Immature natural killer cell (primary cell): ENCODE results near the gene TRAPPC6A. TPM values are rescaled to one million over a fixed set of nuclear protein-coding genes. Genes with fewer than 3 reads are reported as not detected.

Source experiments
- DNase-seq, 3 donors: peaks; one replicate each; pipeline ENCODE4 v3.0.0; 2022; ENCODE audit warnings: mixed read lengths in 1 of 3
- H3K27ac Mint-ChIP-seq, 6 donors: one replicate each; pipeline ENCODE4 v1.8.0; 2020; ENCODE audit warnings: mixed read lengths in 6 of 6, mild to moderate bottlenecking in 5 of 6, inconsistent platforms in 4 of 6, moderate library complexity in 3 of 6
- H3K27me3 Mint-ChIP-seq, 3 donors: one replicate each; pipeline ENCODE4 v1.8.0; 2020 to 2021; ENCODE audit warnings: low read depth in 3 of 3, mild to moderate bottlenecking in 3 of 3, mixed read lengths in 3 of 3, moderate library complexity in 3 of 3, inconsistent platforms in 1 of 3
- H3K36me3 Mint-ChIP-seq, 3 donors: one replicate each; pipeline ENCODE4 v1.8.0; 2020; ENCODE audit warnings: mixed read lengths in 3 of 3, inconsistent platforms in 2 of 3, mild to moderate bottlenecking in 2 of 3
- H3K4me1 Mint-ChIP-seq, 2 donors: one replicate each; pipeline ENCODE4 v1.8.0; 2020; ENCODE audit warnings: inconsistent platforms in 2 of 2, mild to moderate bottlenecking in 2 of 2, mixed read lengths in 2 of 2, moderate library complexity in 1 of 2
- H3K4me3 Mint-ChIP-seq, 5 donors: one replicate each; pipeline ENCODE4 v1.8.0; 2020; ENCODE audit warnings: mild to moderate bottlenecking in 5 of 5, mixed read lengths in 5 of 5, inconsistent platforms in 3 of 5, moderate library complexity in 3 of 5
- H3K9me3 Mint-ChIP-seq, 6 donors: one replicate each; pipeline ENCODE4 v1.8.0; 2020; ENCODE audit warnings: mild to moderate bottlenecking in 6 of 6, mixed read lengths in 6 of 6, inconsistent platforms in 4 of 6, moderate library complexity in 3 of 6
- polyA plus RNA-seq, 3 donors: library from polyadenylated mRNA; unstranded; fragments of 300-500 nt; fragmentation: Illumina TruSeq; gene quantifications; one replicate each; pipeline ENCODE4 v1.2.3, GENCODE V29; 2021

Gene TRAPPC6A
- polyA plus RNA-seq, 3 donors from 2014 or later = 132 to 193 (median 166) TPM

DNA sequence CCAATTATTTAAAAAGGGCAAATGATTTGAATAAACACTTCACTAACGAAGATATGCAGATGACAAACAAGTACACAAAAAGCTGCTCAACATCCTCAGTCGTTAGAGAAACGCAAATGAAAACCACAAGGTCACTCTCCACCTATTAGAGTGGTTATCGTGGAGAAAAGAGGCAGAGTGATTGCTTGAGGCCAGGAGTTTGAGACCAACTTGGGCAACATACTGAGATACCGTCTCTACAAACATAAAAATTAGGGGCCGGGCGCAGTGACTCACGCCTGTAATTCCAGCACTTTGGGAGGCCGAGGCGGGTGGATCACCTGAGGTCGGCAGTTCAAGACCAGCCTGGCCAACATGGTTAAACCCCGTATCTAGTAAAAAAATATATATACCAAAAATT lies 27.8 kb upstream of the TRAPPC6A start:
- no peak for DNase-seq
- H3K9me3 Mint-ChIP-seq = no peaks in the 10 kb centered on the region

GRCh38 chr19:45202637-45203036 lies 24.6 kb upstream of the TRAPPC6A start:
- Mint-ChIP-seq H3K27me3 (peaks cover 0 to 2% (median 0%) of the 10 kb centered on the region in 3 donors), H3K36me3 (no peaks in the 10 kb centered on the region), H3K4me1 (no peaks in the 10 kb centered on the region), H3K27ac (no peak overlapping the region), H3K4me3 (no peak overlapping the region), H3K9me3 (no peaks in the 10 kb centered on the region)
- DNase-seq = no peak

More for the DNA sequence above, 27.8 kb upstream of the TRAPPC6A start:
- Mint-ChIP-seq H3K36me3 (peaks cover 0 to 4% (median 0%) of the 10 kb centered on the region in 3 donors), H3K4me1 (peaks cover 4 to 6% of the 10 kb centered on the region in 2 donors), H3K27me3 (peaks cover 0 to 2% (median 0%) of the 10 kb centered on the region in 3 donors), H3K4me3 (no peak overlapping the region), H3K27ac (no peak overlapping the region)

- Mint-ChIP-seq H3K27me3 (no peaks in the 10 kb centered on the region), H3K4me1 (no peaks in the 10 kb centered on the region), H3K36me3 (no peaks in the 10 kb centered on the region), H3K9me3 (no peaks in the 10 kb centered on the region), H3K27ac (peak overlapping the region in 1 of 6 donors; percentile 22), H3K4me3 (no peak overlapping the region)
- DNase-seq = no peak
Observed at GRCh38 chr19:45200568-45200967, 22.5 kb upstream of the TRAPPC6A start.

GRCh38 chr19:45195764-45196163 lies 17.7 kb upstream of the TRAPPC6A start:
- no peaks in the 10 kb centered on the region for H3K4me1 Mint-ChIP-seq
- H3K27ac Mint-ChIP-seq = no peak overlapping the region
- no peaks in the 10 kb centered on the region for H3K9me3 Mint-ChIP-seq
- no peaks in the 10 kb centered on the region for H3K27me3 Mint-ChIP-seq
- DNase-seq = no peak
- no peak overlapping the region for H3K4me3 Mint-ChIP-seq
- peaks cover 0 to 4% (median 0%) of the 10 kb centered on the region in 3 donors for H3K36me3 Mint-ChIP-seq

GRCh38 chr19:45191375-45191774 lies 13.3 kb upstream of the TRAPPC6A start:
- no peak for DNase-seq
- Mint-ChIP-seq H3K4me3 (no peak overlapping the region), H3K27me3 (peaks cover 0 to 3% (median 0%) of the 10 kb centered on the region in 3 donors), H3K27ac (peak overlapping the region in 1 of 6 donors; percentile 49), H3K36me3 (peaks cover 0 to 4% (median 0%) of the 10 kb centered on the region in 3 donors), H3K9me3 (no peaks in the 10 kb centered on the region), H3K4me1 (peaks cover 0 to 3% of the 10 kb centered on the region in 2 donors)

DNA sequence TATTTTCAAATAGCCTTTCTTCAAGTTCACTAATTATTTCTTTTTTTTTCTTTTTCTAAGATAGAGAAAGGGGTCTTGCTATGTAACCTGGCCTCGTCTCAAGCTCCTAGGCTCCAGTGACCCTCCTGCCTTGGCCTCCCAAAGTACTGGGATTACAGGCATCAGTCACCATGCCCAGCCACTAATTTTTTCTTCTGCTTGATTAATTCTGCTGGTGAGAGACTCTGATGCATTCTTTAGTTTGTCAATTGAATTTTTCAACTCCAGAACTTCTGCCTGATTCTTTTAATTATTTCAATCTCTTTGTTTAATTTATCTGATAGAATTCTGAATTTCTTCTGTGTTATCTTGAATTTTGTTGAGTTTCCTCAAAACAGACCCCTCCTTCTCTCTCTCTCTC lies 11.9 kb upstream of the TRAPPC6A start:
- H3K4me3 Mint-ChIP-seq = no peak overlapping the region
- no peaks in the 10 kb centered on the region for H3K9me3 Mint-ChIP-seq
- H3K36me3 Mint-ChIP-seq = peaks cover 0 to 4% (median 0%) of the 10 kb centered on the region in 3 donors
- peaks cover 0 to 3% (median 0%) of the 10 kb centered on the region in 3 donors for H3K27me3 Mint-ChIP-seq
- H3K4me1 Mint-ChIP-seq = peaks cover 5% of the 10 kb centered on the region in 2 donors
- H3K27ac Mint-ChIP-seq = no peak overlapping the region
- DNase-seq = no peak

- Mint-ChIP-seq H3K27me3 (peaks cover 0 to 3% (median 0%) of the 10 kb centered on the region in 3 donors), H3K4me3 (no peak overlapping the region), H3K36me3 (no peaks in the 10 kb centered on the region), H3K4me1 (peaks cover 11 to 12% of the 10 kb centered on the region in 2 donors), H3K9me3 (no peaks in the 10 kb centered on the region), H3K27ac (no peak overlapping the region)
- DNase-seq = peak; percentile 28 to 52 (median 50)
Observed at GRCh38 chr19:45187421-45188100, 9.5 kb upstream of the TRAPPC6A start.

DNA sequence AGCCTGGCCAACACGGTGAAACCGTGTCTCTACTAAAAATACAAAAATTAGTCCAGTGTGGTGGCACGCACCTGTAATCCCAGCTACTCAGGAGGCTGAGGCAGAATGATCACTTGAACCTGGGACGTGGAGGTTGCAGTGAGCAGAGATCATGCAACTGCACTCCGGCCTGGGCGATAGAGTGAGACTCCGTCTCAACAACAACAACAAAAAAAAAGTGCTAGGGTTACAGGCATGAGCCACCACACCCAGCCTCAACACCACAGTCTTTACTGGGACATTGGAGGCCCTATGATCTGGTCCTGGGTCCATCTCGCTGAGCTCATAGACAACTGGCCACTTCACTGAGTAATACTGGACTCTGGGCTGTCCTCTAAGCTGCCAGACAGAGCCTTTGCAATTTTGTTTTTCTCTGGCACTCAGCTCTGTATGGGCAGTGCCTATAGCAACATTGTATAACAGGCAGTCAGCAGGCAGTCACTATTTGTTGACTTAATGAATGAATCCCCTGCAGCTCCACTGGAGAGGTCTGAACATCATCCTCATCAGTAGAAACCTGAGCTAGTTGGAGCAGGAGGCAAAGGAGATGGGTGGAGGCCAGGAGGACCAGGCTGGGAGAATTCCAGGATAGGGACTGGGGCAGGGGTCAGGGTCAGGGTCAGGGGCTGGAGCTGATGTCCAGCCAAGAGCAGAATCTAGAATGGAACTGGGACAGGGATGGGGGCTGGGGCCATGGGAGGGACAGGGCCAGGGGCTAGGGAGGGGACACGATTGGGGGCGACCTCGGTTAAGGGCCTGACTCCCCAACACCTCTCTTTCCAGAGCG lies 8.7 kb upstream of the TRAPPC6A start:
- Mint-ChIP-seq H3K4me3 (no peak overlapping the region), H3K36me3 (peaks cover 0 to 2% (median 0%) of the 10 kb centered on the region in 3 donors), H3K27me3 (peaks cover 0 to 3% (median 0%) of the 10 kb centered on the region in 3 donors), H3K27ac (no peak overlapping the region), H3K9me3 (no peaks in the 10 kb centered on the region), H3K4me1 (peaks cover 14 to 17% of the 10 kb centered on the region in 2 donors)
- no peak for DNase-seq

- Mint-ChIP-seq H3K36me3 (peaks cover 4 to 10% (median 4%) of the 10 kb centered on the region in 3 donors), H3K4me1 (peaks cover 34 to 37% of the 10 kb centered on the region in 2 donors), H3K27ac (no peak overlapping the region), H3K4me3 (no peak overlapping the region), H3K27me3 (peaks cover 0 to 3% (median 1%) of the 10 kb centered on the region in 3 donors), H3K9me3 (no peaks in the 10 kb centered on the region)
- no peak for DNase-seq
Observed at GRCh38 chr19:45184115-45184514, 6.1 kb upstream of the TRAPPC6A start.

- Mint-ChIP-seq H3K27me3 (peaks cover 3 to 10% (median 3%) of the 10 kb centered on the region in 3 donors), H3K4me1 (peaks cover 38 to 47% of the 10 kb centered on the region in 2 donors), H3K27ac (peak overlapping the region in 1 of 6 donors; percentile 21), H3K36me3 (peaks cover 4 to 10% (median 4%) of the 10 kb centered on the region in 3 donors), H3K4me3 (no peak overlapping the region), H3K9me3 (no peaks in the 10 kb centered on the region)
- no peak for DNase-seq
Observed at GRCh38 chr19:45182758-45183157, 4.7 kb upstream of the TRAPPC6A start.

DNA sequence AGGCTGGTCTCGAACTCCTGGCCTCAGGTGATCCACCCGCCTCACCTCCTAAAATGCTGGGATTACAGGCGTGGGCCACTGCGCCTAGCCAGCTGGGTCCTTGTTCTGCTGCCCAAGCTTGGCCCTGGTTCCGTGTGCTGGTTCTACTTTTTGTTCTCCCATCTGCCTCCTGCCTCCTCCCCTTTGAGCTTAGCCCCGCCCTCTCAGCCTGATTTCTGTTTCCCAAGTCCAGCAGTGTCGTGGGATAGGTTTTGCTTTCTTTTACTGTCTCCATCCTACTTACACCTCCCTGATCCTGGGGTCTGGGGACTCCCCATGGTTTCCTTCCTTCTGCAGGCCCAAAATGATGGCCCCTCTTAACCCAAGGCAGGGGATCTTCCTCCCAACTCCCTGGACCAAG lies 2.9 kb upstream of the TRAPPC6A start:
- DNase-seq = no peak
- peaks cover 4 to 10% (median 4%) of the 10 kb centered on the region in 3 donors for H3K36me3 Mint-ChIP-seq
- H3K27me3 Mint-ChIP-seq = peaks cover 3 to 8% (median 3%) of the 10 kb centered on the region in 3 donors
- peak overlapping the region; percentile 30 to 87 (median 64) for H3K27ac Mint-ChIP-seq
- no peaks in the 10 kb centered on the region for H3K9me3 Mint-ChIP-seq
- H3K4me1 Mint-ChIP-seq = peaks cover 43 to 52% of the 10 kb centered on the region in 2 donors
- H3K4me3 Mint-ChIP-seq = peak overlapping the region; percentile 73 to 82 (median 75)

GRCh38 chr19:45179892-45180370 lies 1.9 kb upstream of the TRAPPC6A start:
- H3K27ac Mint-ChIP-seq = peak overlapping the region in 5 of 6 donors; percentile 59 to 79 (median 74)
- peaks cover 46% of the 10 kb centered on the region in 2 donors for H3K4me1 Mint-ChIP-seq
- H3K36me3 Mint-ChIP-seq = peaks cover 4 to 14% (median 4%) of the 10 kb centered on the region in 3 donors
- H3K4me3 Mint-ChIP-seq = peak overlapping the region; percentile 73 to 80 (median 75)
- no peaks in the 10 kb centered on the region for H3K9me3 Mint-ChIP-seq
- peaks cover 3 to 8% (median 6%) of the 10 kb centered on the region in 3 donors for H3K27me3 Mint-ChIP-seq
- no peak for DNase-seq

DNA sequence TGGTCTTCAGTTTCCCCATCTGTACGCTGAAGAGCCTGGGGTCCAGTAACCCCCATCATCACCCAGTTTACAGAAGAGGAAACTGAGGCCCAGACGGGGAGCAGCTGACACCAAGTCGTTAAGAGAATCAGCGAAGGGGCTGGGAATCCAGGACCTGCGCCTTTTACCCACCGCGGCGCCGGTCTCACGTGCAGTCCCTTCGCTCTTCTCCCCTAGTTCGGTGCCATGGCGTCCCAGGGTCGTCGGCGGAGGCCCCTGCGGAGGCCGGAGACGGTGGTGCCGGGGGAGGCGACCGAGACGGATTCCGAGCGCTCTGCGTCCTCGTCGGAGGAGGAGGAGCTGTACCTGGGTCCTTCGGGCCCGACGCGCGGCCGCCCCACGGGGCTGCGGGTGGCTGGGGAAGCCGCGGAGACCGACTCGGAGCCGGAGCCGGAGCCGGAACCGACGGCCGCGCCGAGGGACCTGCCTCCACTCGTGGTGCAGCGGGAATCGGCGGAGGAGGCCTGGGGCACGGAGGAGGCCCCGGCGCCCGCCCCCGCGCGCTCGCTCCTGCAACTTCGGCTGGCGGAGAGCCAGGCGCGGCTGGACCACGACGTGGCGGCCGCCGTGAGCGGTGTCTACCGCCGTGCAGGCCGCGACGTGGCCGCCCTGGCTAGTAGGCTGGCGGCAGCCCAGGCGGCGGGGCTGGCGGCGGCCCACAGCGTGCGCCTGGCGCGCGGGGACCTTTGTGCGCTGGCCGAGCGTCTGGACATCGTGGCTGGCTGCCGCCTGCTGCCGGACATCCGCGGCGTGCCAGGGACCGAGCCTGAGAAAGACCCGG lies 1.2 kb upstream of the TRAPPC6A start:
- Mint-ChIP-seq H3K36me3 (peaks cover 4 to 14% (median 4%) of the 10 kb centered on the region in 3 donors), H3K4me3 (peak overlapping the region; percentile 89 to 92 (median 91)), H3K27me3 (peaks cover 3 to 8% (median 6%) of the 10 kb centered on the region in 3 donors), H3K9me3 (no peaks in the 10 kb centered on the region), H3K4me1 (peaks cover 44 to 45% of the 10 kb centered on the region in 2 donors), H3K27ac (peak overlapping the region; percentile 91 to 98 (median 94))
- DNase-seq = peak; percentile 40 to 55 (median 55)
